C4-2B (cell line): ENCODE results near the gene CDCP2.

Source experiments
- CTCF ChIP-seq: fragments of 450-650 bp; conservative IDR thresholded peaks from 2 replicates; pipeline ENCODE4 v1.5.1; 2017; ENCODE audit warnings: mild to moderate bottlenecking
- ZFX ChIP-seq: fragments of 450-650 bp; IDR thresholded peaks from 2 replicates; pipeline ENCODE4 v1.6.1; 2017

DNA sequence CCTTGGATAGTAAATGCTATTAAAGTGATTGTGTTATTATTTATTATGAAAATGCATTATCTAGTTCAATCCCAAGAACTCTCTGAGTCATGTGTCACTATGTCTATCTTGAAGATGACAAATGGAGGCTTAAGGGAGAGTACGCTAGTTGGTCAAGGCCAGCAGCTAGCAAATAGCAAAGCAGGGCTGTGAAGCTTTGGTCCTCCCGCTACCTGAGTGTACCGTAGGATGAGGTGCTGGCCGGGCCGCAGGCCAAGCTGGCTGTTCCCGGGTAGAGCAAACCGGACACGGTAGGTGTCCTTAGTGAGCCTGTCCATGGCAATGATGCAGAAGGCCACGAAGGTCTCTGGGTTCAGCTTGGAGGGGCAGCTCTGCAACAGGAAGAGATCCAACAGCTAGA is 37.7 kb upstream of the CDCP2 start:
- no peak for TF ChIP-seq CTCF
- TF ChIP-seq ZFX, result no peak
